GM15510 (cell line): ENCODE results near the gene CAV2.

Source experiments
- POLR2A ChIP-seq: IDR thresholded peaks from 3 replicates; pipeline ENCODE4 v1.6.1; 2011; ENCODE audit warnings: borderline replicate concordance; ENCODE audit not compliant: insufficient read length; ENCODE audit errors: extremely low read depth

Gene CAV2

GRCh38 chr7:116545411-116545993, 46.0 kb downstream of the CAV2 start:
- TF ChIP-seq POLR2A: no peak

- no peak for TF ChIP-seq POLR2A
These were observed 46.5 kb downstream of the CAV2 start for GRCh38 chr7:116546054-116546453.

DNA sequence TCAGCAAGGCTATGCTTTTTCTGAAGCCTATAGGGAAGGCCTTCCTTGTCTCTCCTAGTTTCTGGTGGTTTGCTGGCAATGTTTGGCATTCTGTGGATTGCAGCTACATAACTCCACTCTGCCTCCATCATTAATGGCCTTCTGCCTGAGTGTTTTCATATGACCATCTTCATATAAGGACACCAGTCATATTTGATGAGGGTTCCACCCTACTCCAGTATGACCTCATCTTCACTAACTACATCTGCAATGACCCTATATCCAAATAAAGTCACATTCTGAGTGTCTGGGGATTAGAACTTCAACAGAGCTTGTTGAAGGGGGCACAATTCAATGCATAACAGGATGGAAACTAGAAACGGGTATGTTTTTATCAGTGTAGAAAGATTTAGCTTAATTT, 47.4 kb downstream of the CAV2 start:
- TF ChIP-seq POLR2A: no peak

DNA sequence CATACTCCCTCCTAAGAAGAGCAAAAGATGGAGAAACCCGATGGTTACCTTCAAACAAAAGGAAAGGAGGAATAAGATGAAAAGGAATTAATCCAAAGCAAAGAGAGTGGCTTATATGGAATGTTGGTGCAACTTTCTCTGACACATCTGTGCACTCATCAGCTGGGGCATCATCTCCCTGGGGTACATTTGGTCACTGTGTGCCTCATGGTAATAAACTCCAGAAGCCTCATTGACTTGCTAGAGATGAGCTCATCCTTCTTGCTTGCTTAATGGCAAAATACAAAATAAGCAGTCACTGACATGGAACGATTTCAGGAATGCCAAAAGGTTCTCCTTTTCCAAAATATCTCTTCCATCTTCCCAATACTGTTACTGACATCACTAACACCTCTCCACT, 47.8 kb downstream of the CAV2 start:
- TF ChIP-seq POLR2A: no peak

DNA sequence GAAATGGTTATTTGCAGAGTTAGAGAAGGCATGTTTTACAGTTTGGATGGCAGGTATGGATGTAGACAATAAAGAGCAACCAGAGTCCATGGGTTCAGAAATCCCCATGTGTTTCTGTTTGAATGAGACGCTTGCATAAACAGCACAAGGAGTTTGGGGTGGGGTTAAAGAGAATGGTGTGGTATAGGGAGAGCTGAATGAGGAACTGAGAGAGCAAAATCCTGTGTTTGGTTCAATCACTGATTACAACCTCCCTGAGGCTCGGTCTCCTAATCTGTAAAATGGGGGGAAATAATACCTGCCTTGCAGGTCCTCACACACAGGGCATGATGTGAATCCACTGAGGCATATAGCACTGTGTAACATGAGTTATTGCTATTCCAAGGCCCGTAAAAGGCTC, 49.0 kb downstream of the CAV2 start:
- TF ChIP-seq POLR2A: no peak

- no peak for TF ChIP-seq POLR2A
These were observed 49.8 kb downstream of the CAV2 start for GRCh38 chr7:116549370-116549769.

DNA sequence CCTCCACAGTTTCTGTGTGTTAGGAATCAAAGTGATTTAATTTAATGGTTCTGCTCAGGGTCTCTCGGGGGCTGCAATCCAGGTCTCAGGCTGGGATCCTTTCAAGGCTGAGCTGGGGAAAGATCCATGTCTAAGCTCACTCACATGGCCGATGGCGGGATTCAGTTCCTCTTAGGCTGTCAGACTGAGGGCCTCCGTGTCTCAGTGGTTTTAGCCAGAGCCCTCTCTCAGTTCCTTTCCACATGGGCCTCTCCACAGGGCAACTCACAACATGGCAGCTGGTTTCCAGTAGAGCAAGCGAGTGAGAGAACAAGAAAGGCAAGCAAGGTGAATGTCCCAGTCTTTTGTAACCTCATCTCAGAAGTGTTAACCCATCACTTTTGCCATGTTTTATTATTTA, 52.2 kb downstream of the CAV2 start:
- TF ChIP-seq POLR2A: no peak

GRCh38 chr7:116552602-116553001, 53.1 kb downstream of the CAV2 start:
- no peak for TF ChIP-seq POLR2A

DNA sequence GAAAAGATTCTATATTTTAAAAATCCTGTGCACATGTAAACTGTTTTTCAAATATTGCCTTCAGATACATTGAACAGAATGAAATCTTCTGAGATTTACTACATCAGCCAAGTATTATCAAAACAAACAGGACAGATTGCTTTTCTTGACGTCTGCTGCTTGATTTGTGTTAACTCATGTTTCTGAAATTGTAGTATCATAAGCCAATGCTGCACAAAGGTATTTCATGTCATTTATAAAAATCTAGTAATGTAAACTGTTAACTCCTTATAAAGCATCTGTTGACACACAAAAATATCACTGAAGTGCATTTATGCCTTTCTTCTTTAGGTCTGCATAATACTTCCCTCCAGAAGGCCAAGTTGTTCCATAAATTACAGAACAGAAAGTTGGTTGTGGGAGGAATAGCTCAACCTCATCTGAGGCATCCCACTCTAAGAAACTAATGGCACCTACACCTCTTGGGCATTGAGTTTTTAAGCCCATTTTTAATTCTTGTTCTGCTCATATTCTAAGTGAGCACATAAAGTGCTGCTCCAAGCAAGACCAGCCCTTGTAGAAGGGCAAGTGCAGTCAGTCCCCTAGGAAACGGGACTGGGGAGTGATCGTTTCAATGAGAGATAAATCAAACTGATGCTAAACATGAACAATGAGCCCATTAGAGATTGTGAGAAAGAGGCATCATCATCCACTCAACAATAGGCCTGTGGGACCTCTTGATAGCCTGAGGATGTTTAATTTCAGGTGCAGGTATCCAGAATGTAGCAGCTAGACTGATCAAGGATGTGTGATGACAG, 53.8 kb downstream of the CAV2 start:
- TF ChIP-seq POLR2A: no peak

GRCh38 chr7:116554436-116554835, 54.9 kb downstream of the CAV2 start:
- no peak for TF ChIP-seq POLR2A

DNA sequence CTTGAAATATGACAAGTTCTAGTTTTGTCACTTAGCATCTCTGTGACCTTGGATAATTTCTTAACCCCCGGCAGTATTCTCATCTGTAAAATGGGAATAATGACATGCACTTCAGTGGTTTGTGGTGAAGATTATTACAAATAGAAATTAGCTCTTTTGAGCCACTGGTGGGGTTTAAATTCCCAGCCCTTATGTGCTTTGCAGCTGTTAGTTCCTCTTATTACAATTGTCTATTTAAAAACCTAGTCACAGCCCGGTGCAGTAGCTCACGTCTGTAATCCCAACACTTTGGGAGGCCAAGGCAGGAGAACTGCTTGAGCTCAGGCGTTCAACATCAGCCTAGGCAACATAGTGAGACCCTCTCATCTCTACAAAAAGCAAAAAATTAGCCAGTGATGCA, 55.4 kb downstream of the CAV2 start:
- TF ChIP-seq POLR2A: no peak

DNA sequence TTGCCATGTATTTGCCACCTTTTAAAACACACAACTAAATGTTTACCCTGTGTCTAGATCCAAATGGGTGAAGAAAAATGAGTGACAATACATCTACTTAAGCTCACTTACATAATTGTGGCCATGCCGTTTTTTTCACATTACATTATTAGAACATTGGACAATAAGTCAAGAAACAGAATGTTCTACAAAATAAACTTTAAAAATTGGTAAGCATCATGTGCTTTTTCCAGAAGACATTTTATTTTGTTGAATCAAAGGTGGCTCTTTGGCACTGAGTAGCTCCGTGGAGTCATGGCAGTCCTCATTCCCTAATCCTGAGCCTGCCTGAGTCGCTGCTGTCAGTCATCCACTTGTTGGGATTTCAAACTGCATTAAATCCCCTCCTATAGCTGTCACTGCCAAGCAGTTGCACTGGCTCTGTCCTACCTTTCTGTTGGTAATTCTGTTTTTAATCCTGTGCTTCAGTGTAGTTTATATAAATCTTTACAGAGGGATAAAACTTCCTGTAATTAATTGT, 57.6 kb downstream of the CAV2 start:
- TF ChIP-seq POLR2A: no peak

GRCh38 chr7:116557901-116558300, 58.4 kb downstream of the CAV2 start:
- TF ChIP-seq POLR2A: no peak
